HG02588 (cell line): ENCODE measurements around the gene NPW.

ENCODE experiments used
- ATAC-seq: cut with Tn5 transposase; IDR thresholded peaks from one replicate; pipeline ENCODE4 v1.9.1; 2021; ENCODE audit warnings: mild to moderate bottlenecking, moderate library complexity; ENCODE audit not compliant: unreplicated experiment

Gene NPW

DNA sequence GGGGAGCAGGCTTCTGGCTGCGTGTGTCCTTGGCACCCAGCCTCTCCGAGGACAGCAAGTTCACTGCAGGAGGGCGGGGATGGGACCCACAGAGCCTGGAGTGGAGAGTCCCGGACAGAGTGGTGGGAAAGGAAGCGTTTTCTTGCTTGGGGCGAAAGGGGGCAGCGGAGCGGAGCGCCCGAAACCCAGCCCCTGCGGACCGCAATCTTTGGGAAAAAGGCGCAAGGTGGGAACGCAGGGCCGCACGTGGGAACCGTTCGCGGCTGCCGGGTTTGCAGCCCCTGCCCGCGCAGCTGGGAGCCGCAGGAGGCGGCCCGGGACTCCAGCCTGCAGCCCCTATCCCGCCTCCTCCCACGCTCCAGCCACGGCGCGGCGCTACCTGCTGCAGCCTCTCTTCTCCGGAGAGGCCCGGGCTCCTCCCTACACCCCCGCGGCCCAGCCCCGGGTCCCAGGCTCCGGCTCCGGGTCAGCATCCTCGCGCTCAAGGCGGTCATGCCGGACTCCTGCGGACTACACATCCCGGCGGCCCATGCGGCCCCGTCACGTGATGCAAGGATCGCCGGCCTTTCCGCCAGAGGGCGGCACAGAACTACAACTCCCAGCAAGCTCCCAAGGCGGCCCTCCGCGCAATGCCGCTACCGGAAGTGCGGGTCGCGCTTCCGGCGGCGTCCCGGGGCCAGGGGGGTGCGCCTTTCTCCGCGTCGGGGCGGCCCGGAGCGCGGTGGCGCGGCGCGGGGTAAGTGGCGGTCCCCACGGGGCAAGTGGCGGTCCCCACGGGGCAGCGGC is 27.9 kb downstream of the NPW start, which contains the start of the genes NTHL1 and TSC2:
NTHL1 (minus strand) TSS at position 505 of the 786 bp plus-strand sequence; CDS start at position 494, 11 bp downstream.
TSC2 (plus strand) TSS at position 656 of the 786 bp plus-strand sequence. CDS start 631 bp downstream, outside the sequence.
- peak; percentile 88 for ATAC-seq

DNA sequence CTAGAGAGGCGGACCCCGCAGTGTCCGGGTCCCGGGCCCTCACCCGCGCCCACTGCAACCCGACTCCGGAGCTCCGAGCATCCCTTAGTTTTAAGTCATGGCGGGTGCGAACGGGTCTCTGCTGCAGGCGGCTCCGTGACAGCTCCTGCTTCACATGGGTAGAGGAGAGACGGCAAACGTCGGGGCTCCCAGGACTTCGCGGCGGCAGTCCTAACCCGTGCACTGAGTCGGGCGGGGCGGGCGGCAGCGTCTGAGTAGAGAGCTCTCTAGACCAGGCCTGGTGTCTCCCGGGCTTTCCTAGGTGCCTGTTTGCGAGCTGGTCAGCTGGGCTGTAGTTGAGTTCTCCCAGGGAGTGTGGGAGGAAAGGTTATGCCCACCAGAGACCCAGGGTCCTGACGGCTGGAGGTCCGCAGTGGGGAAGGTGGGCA is 28.5 kb downstream of the NPW start:
- ATAC-seq: no peak

DNA sequence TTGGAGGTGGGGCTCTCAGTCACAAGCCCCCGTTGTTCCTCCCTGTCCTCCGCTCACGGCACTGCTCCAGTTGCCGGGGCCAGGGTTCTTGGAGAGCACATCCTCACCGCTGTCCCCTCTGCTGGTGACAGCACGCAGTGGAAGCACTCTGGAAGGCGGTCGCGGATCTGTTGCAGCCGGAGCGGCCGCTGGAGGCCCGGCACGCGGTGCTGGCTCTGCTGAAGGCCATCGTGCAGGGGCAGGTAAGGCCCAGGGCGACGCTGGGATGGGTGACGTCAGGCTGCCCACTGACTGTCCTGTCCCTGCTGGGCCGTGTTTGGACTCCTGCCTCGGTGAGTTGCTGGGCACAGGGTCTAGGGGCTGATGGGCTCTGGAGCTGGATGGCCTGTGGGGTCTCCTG is 33.6 kb downstream of the NPW start:
- ATAC-seq: no peak

DNA sequence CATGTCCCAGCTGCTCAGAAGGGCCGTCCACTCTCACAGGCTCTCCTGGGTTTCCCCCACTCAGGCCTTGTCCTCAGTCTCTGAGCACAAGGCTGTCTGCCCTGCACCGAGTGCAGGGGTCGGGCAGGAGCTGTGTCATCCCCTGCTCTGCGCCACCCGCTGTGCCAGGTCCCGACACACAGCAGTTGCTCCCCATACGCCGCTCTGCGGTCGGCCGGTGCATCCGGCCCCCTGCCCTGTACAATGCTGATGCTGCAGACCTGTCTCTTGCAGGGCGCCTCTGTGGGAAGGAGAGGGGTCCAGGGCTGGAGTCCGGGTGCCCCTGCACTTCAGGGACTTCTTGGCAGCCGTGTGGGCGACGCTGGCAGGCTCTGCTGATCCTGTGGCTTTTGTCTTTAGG is 34.3 kb downstream of the NPW start:
- ATAC-seq: no peak

GRCh38 chr16:2054543-2055245 is 35.1 kb downstream of the NPW start:
- ATAC-seq: no peak

GRCh38 chr16:2056077-2056476 is 36.5 kb downstream of the NPW start:
- no peak for ATAC-seq

DNA sequence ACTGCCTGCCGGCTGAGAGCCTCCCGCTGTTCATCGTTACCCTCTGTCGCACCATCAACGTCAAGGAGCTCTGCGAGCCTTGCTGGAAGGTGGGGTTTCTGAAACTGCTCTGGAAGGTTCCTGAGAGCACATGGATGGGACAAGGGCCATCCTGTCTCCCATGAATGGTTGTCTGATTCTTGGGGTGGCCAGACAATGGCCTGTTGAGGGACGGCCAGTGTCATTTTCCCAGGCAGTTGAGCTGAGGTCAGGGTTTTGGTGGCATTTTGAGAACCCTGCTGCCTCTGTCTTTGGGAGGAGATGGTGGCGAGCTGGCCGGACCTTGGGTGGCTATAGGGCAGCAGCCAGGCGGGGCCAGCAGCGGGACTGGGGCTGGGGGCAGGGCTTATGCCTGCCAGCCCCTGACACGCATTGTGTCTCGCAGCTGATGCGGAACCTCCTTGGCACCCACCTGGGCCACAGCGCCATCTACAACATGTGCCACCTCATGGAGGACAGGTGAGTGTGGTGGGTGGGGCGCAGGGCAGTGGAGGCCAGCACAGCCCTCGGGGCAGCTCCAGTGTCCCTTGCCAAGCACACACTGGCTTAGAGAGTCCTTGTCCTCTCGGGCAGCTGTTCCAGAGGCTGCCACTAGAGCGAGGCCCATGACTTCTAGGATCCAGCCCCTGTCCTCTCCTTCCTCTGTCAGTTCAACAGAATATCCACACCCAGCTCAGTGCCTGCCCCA is 37.3 kb downstream of the NPW start:
- ATAC-seq: no peak

DNA sequence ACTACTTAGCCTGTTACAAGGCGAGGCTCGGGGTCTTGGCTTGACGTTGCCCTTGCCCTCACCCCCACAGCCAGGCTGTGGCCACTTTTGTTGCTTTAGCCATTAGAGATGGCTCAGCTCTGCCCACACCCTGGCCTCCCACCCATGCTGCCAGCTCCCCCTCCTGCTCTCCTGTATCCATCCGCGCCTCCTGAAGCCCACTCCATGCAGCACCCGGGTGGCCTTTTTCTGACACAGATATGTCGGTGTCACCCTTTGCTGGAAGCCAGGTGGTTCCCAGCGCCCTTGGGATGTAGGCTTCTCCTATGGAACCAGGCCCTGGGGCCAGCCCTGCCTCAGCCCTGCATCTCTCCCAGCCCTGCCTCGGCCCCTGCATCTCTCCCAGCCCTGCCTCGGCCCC is 37.9 kb downstream of the NPW start:
- ATAC-seq: no peak

DNA sequence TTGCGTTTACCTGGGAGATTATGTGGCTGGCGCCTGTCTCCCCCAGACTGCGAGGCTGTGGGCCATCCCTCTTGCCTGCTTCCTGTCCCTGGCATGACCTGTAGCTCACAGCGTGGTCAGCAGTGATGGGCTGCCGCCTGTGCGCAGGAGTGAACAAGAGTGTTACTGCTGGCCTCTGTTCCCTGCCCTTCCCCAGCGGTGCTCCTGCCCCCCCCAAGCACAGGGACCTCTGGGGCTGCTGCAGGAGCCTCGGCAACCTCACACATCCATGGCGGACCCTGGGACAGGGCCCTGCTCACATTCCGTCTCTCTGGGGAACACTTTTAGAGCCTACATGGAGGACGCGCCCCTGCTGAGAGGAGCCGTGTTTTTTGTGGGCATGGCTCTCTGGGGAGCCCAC is 38.8 kb downstream of the NPW start:
- no peak for ATAC-seq

DNA sequence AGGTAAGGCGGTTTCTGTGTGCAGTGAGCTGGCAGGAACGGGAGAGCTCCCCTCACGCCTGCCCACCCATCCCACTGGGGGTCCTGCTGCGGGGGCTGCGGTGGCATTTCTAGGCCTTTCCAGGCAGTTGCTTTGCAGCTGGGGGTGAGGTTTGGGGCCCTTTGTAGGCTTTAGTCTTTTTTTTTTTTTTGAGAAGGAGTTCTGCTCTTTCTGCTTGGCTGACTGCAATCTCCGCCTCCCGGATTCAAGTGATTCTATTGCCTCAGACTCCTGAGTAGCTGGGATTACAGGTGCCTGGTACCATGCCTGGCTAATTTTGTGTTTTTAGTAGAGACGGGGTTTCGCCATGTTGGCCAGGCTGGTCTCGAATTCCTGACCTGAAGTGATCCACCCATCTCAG is 39.3 kb downstream of the NPW start:
- no peak for ATAC-seq

DNA sequence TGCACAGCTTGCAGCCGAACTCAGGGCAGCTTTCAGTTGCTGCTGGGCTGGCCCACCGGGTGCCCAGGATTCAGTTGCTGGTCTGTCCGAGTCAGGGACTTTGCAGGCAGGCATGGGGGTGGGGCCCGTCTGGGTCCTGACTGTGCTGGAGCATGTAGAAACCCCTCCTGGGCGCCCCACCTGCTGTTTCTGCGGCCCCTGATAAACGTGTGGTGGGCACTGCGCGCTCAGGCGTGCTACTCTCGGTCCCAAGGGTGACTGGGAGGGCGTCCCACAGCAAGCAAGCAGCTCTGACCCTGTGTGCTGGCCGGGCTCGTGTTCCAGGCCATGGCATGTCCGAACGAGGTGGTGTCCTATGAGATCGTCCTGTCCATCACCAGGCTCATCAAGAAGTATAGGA is 40.8 kb downstream of the NPW start:
- no peak for ATAC-seq

- ATAC-seq: no peak
Observed at GRCh38 chr16:2061023-2061422, 41.4 kb downstream of the NPW start.

DNA sequence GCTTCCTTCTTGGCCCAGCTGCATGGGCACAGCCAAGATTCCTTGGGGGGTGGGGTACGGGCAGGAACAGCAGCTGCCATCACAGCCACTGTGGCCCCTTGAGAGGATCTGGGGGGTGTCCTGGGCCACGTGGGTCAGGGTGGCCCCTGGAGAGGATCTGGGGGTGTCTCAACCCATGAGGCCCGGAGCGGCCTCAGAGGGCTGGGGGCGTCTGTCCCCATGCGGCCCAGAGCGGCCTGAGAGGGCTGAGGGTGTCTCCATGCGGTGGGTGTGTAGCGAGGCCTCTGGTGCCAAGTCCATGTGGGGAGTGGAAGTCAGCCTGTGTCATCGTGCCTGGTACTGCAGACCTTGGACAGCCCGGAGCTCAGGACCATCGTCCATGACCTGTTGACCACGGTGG is 41.9 kb downstream of the NPW start:
- ATAC-seq: no peak

DNA sequence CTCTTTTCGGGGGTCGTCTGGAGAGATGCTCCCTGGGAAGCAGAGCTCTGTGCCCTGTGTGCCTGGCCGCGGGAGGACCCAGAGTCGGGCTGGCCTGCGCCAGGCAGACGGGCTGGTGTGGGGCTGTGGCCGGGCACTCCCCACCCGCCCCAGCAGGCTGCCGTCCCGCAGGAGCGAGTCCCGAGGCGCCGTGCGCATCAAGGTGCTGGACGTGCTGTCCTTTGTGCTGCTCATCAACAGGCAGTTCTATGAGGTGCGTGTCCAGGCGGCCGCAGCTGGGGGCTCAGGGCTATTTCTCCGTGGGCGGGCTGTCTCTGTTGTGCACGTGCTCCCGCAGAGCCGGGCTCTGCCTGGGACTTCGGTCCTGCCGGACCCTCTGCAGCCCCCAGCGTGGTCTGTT is 43.2 kb downstream of the NPW start:
- no peak for ATAC-seq

DNA sequence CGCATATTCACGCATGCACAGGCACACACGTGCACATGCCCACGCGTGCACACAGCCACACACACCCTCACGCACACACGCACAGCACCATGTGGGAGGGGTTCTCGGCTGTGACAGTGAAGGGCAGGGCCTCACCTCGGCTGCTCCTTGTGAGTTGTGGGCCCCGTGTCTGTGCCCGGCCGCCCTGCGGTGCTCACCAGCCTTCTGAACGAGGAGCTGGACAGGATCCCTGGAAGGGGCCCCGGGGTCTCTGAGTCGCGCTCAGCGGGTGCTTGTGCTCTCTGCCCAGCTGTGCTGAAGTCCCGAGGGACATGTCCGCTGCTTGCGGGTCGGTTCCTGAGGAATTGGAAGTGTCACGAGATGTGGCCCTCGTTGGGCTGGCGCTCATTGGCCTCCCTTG is 44.3 kb downstream of the NPW start:
- ATAC-seq: no peak

- ATAC-seq: no peak
Observed at GRCh38 chr16:2064368-2064945, 44.9 kb downstream of the NPW start.

DNA sequence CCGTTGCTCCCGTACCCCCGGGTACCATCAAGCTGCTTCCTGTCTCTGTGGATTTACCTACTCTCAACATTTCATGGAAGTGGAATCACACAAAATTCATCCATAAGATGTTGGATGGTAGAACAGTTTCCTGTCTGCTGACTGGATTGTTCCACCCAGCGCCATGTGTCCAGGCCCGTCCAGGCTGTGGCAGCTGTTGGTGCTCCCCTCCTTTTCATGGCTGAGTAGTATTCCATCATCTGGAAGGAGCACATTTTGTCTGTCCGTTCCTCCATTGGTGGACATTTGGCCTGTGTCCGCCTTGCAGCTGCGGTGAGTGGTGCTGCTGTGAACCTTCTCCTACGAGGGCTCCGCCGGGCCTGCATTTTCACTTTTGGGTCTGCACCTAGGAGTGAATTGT is 46.6 kb downstream of the NPW start:
- ATAC-seq: no peak
